ENCODE data around the gene GLP1R. TPM values are rescaled to one million over a fixed set of nuclear protein-coding genes. Genes with fewer than 3 reads are reported as not detected.

Gene GLP1R
- total RNA-seq, 4 donors from 2014 or later: not detected

DNA sequence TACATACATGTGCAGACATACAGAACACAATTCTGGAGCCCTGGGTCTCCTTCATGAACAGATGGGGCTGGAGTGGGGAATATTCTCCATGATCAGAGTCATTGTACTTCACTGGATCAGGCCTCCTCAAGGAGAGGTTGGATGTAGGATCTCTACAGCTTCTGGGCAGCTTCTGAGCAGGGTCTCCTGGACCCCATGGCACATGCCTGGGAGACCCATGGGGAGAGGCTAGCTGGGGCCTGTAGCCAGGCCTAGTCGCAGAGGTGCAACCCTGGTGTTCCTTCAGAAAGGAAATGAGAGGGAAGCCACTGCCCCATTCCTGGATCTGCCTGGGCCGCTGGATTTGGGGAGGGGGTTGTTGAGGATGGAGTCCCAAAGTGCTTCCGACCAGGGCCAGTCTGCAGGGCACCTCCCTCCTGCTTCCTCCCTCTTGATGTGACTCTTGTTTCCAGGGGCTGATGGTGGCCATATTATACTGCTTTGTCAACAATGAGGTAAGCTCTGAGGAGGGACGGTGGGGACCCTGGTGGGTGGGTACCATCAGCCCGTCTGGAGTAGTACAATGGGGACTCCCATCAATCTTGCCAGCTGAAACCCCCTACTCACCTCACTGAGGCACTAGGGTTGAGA is 31.8 kb downstream of the GLP1R start:
- no peaks in the 10 kb centered on the region for H3K36me3 ChIP-seq
- TF ChIP-seq, protein P1, sequence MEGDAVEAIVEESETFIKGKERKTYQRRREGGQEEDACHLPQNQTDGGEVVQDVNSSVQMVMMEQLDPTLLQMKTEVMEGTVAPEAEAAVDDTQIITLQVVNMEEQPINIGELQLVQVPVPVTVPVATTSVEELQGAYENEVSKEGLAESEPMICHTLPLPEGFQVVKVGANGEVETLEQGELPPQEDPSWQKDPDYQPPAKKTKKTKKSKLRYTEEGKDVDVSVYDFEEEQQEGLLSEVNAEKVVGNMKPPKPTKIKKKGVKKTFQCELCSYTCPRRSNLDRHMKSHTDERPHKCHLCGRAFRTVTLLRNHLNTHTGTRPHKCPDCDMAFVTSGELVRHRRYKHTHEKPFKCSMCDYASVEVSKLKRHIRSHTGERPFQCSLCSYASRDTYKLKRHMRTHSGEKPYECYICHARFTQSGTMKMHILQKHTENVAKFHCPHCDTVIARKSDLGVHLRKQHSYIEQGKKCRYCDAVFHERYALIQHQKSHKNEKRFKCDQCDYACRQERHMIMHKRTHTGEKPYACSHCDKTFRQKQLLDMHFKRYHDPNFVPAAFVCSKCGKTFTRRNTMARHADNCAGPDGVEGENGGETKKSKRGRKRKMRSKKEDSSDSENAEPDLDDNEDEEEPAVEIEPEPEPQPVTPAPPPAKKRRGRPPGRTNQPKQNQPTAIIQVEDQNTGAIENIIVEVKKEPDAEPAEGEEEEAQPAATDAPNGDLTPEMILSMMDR (IDR thresholded peaks at IDR 0.05 in 4 of 5, conservative IDR thresholded peaks at IDR 0.05 in 1 of 5): no peak
- no peak for TF ChIP-seq POLR2A (IDR thresholded peaks at IDR 0.05)
- intact Hi-C loops (cut with DNase I; ENCODE audit: low total_unique reads) (no loop called here), in situ Hi-C loops (cut with MboI; ENCODE audit: low sequenced_read_pairs in 4 of 4) (no loop called here)
- DNase-seq (no peak), ATAC-seq (no peak)
- no peak overlapping the region for H3K4me3 ChIP-seq
- no peaks in the 10 kb centered on the region for H3K27me3 ChIP-seq
- H3K9me3 ChIP-seq: no peaks in the 10 kb centered on the region
- H3K27ac ChIP-seq: no peak overlapping the region
- H3K4me1 ChIP-seq: no peaks in the 10 kb centered on the region

- no peak overlapping the region for H3K27ac ChIP-seq
- no peaks in the 10 kb centered on the region for H3K9me3 ChIP-seq
- H3K36me3 ChIP-seq: no peaks in the 10 kb centered on the region
- no peak overlapping the region for H3K4me3 ChIP-seq
- ATAC-seq (no peak), DNase-seq (no peak)
- no peak for TF ChIP-seq POLR2A (IDR thresholded peaks at IDR 0.05)
- TF ChIP-seq, protein P1 (IDR thresholded peaks at IDR 0.05 in 4 of 5, conservative IDR thresholded peaks at IDR 0.05 in 1 of 5): no peak
- H3K4me1 ChIP-seq: peaks cover 2 to 16% of the 10 kb centered on the region in 2 donors
- intact Hi-C loops (cut with DNase I; ENCODE audit: low total_unique reads): no loop called here
- in situ Hi-C loops (cut with MboI; ENCODE audit: low sequenced_read_pairs in 4 of 4): no loop called here
- H3K27me3 ChIP-seq: no peaks in the 10 kb centered on the region
Observed at GRCh38 chr6:39082310-39082709, 33.7 kb downstream of the GLP1R start.

- DNase-seq (no peak), ATAC-seq (no peak)
- Histone ChIP-seq H3K27ac (no peak overlapping the region), H3K36me3 (no peaks in the 10 kb centered on the region), H3K27me3 (no peaks in the 10 kb centered on the region), H3K4me3 (no peak overlapping the region), H3K9me3 (no peaks in the 10 kb centered on the region), H3K4me1 (peaks cover 11 to 25% of the 10 kb centered on the region in 2 donors)
- intact Hi-C loops (cut with DNase I; ENCODE audit: low total_unique reads) (no loop called here), in situ Hi-C loops (cut with MboI; ENCODE audit: low sequenced_read_pairs in 4 of 4) (no loop called here)
- TF ChIP-seq POLR2A (IDR thresholded peaks at IDR 0.05): no peak
- TF ChIP-seq, protein P1 (IDR thresholded peaks at IDR 0.05 in 4 of 5, conservative IDR thresholded peaks at IDR 0.05 in 1 of 5): no peak
Observed at GRCh38 chr6:39083231-39083634, 34.7 kb downstream of the GLP1R start.

DNA sequence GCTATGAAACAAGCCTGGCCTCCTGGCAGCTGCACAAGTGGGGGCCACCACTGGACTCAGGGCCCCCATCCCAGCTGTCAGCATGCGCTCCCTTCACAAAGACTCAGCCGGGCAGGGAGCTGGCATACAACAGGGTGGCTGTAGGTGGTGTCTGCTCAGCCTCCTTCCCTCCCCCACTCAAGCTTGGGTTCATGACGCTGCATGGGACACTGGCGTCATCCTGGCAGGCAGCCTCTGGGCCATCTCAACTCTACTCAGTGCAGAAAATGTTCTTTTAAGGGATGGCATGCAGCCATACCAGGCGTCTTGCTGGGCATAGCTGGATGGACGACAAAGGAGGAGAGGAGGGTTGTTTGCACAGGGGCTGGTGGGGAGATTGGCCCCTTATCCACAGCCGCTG is 35.9 kb downstream of the GLP1R start:
- DNase-seq: no peak
- ATAC-seq: no peak
- no peaks in the 10 kb centered on the region for H3K36me3 ChIP-seq
- intact Hi-C loops (cut with DNase I; ENCODE audit: low total_unique reads): no loop called here
- in situ Hi-C loops (cut with MboI; ENCODE audit: low sequenced_read_pairs in 4 of 4): no loop called here
- no peak overlapping the region for H3K27ac ChIP-seq
- H3K4me1 ChIP-seq: peaks cover 24 to 38% of the 10 kb centered on the region in 2 donors
- no peaks in the 10 kb centered on the region for H3K27me3 ChIP-seq
- TF ChIP-seq POLR2A (IDR thresholded peaks at IDR 0.05): no peak
- TF ChIP-seq, protein P1 (IDR thresholded peaks at IDR 0.05 in 4 of 5, conservative IDR thresholded peaks at IDR 0.05 in 1 of 5): no peak
- no peak overlapping the region for H3K4me3 ChIP-seq
- no peaks in the 10 kb centered on the region for H3K9me3 ChIP-seq

Data from gastrocnemius medialis (tissue), 4 donors.